PFSK-1 (cell line): ENCODE measurements around the gene TEPSIN.

Experiments
- FOXP2 ChIP-seq: optimal IDR thresholded peaks from 2 replicates; pipeline ENCODE3; 2011; ENCODE audit warnings: borderline replicate concordance, control low read depth, inconsistent platforms; ENCODE audit not compliant: insufficient read depth; ENCODE audit errors: extremely low read length, extremely low read depth
- POLR2AphosphoS5 ChIP-seq: IDR thresholded peaks from 2 replicates; pipeline ENCODE4 v1.6.1; 2012; ENCODE audit warnings: low read depth, mild to moderate bottlenecking, control low read depth, low read length, moderate library complexity
- REST ChIP-seq, 2 experiments: IDR thresholded peaks; 2 replicates each; pipeline versions ENCODE4 v1.6.1 to v1.8.0; 2011 to 2012; ENCODE audit warnings: low read depth in 2 of 2, low read length in 2 of 2, control low read depth in 1 of 2, inconsistent platforms in 1 of 2, mild to moderate bottlenecking in 1 of 2, moderate library complexity in 1 of 2; ENCODE audit not compliant: insufficient read depth in 1 of 2
- SIN3A ChIP-seq: IDR thresholded peaks from 2 replicates; pipeline ENCODE4 v1.6.1; 2012; ENCODE audit warnings: mild to moderate bottlenecking, low read length, moderate library complexity, borderline replicate concordance; ENCODE audit not compliant: insufficient read depth
- TAF1 ChIP-seq: IDR thresholded peaks from 2 replicates; pipeline ENCODE4 v1.6.1; 2012; ENCODE audit warnings: low read length, control low read depth, borderline replicate concordance; ENCODE audit not compliant: insufficient read depth

Gene TEPSIN

GRCh38 chr17:81280571-81280970 lies 41.7 kb upstream of the TEPSIN start:
- no peak for TF ChIP-seq FOXP2
- TF ChIP-seq REST (IDR thresholded peaks at IDR 0.05; ENCODE audit: insufficient read depth in 1 of 2, low read depth in 2 of 2, low read length in 2 of 2) = no peak
- TF ChIP-seq TAF1 = no peak
- TF ChIP-seq SIN3A = no peak
- TF ChIP-seq POLR2AphosphoS5 = no peak

DNA sequence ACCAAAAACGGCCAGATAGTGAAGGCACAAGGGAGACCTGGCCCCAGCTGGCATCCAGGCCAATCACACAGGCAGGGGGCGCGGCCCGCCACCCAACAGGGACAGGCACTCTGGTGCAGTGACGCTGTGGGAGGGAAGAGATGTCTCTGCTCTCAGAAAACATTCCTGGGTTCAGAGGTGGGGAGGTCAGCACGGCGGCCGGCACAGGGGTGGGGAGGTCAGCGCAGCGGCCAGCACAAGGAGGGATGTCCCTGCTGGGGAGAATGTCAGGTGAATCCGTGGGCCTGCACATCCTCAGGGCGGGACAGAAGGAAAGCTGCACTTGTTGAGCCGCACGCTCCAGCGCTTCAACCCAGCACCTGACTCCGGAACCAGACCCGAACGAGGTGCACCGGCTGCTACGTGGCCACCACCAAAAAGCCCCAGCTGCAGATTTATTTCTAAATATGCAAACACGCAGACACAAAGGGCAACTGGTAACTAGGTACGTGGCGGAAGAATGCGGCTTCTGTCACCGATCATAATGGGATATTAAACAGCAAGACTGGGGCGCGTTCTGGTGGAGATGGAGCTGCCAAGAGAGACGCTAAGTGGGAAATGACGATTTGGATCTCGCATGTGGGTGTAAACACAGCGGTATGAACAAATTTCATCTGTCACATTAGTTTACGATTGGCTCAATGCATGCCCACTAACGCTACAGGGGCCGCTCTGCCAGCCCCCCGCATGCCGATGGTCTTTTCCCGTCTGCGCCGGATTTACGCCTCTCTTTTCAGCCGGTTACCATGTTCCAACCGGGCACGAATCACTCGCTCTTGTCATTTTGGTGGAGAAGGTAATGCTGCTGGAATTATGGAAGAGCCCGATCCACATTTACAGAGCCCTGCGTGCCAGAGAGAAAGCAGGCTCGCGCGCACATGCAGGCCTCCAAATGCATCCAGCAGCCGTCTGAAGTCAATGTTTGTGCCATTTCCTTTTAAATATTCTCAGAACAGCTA lies 40.7 kb upstream of the TEPSIN start:
- no peak for TF ChIP-seq TAF1
- no peak for TF ChIP-seq FOXP2
- no peak for TF ChIP-seq SIN3A
- no peak for TF ChIP-seq POLR2AphosphoS5
- no peak for TF ChIP-seq REST (IDR thresholded peaks at IDR 0.05; ENCODE audit: insufficient read depth in 1 of 2, low read depth in 2 of 2, low read length in 2 of 2)

DNA sequence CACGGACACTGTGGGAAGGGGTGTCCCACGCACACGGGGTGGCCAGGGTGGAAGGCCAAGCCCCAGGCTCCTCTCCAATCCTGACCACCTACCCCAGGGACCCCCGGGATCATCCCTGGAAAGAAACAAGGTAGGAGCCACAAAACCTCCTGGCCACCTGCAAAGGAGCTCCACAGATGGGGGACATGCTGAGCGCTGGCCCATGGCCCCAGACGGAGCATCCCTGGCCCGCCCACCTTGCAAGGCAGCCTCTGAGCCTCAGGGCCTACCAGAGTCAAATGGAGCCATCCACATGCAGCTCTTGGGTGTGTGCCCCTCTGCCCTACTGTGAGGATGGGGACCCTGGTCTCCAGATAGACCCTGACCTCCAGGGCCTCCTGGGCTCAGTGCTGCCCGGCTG lies 40.0 kb upstream of the TEPSIN start:
- no peak for TF ChIP-seq SIN3A
- no peak for TF ChIP-seq REST (IDR thresholded peaks at IDR 0.05; ENCODE audit: insufficient read depth in 1 of 2, low read depth in 2 of 2, low read length in 2 of 2)
- no peak for TF ChIP-seq FOXP2
- TF ChIP-seq POLR2AphosphoS5 = no peak
- TF ChIP-seq TAF1 = no peak

GRCh38 chr17:81277946-81278693 lies 39.3 kb upstream of the TEPSIN start:
- TF ChIP-seq REST (IDR thresholded peaks at IDR 0.05; ENCODE audit: insufficient read depth in 1 of 2, low read depth in 2 of 2, low read length in 2 of 2) (no peak), FOXP2 (no peak), TAF1 (no peak), SIN3A (no peak), POLR2AphosphoS5 (no peak)

GRCh38 chr17:81277421-81277820 lies 38.6 kb upstream of the TEPSIN start:
- TF ChIP-seq POLR2AphosphoS5 (no peak), FOXP2 (no peak)
